PFSK-1 (cell line): Measurements from ENCODE around the gene FOXP3.

Experiments used
- FOXP2 ChIP-seq: optimal IDR thresholded peaks from 2 replicates; pipeline ENCODE3; 2011; ENCODE audit warnings: borderline replicate concordance, control low read depth, inconsistent platforms; ENCODE audit not compliant: insufficient read depth; ENCODE audit errors: extremely low read length, extremely low read depth
- POLR2AphosphoS5 ChIP-seq: IDR thresholded peaks from 2 replicates; pipeline ENCODE4 v1.6.1; 2012; ENCODE audit warnings: low read depth, mild to moderate bottlenecking, control low read depth, low read length, moderate library complexity
- SIN3A ChIP-seq: IDR thresholded peaks from 2 replicates; pipeline ENCODE4 v1.6.1; 2012; ENCODE audit warnings: mild to moderate bottlenecking, low read length, moderate library complexity, borderline replicate concordance; ENCODE audit not compliant: insufficient read depth
- TAF1 ChIP-seq: IDR thresholded peaks from 2 replicates; pipeline ENCODE4 v1.6.1; 2012; ENCODE audit warnings: low read length, control low read depth, borderline replicate concordance; ENCODE audit not compliant: insufficient read depth
- TF ChIP-seq, protein P1 (sequence below), 2 experiments: IDR thresholded peaks; 2 replicates each; pipeline versions ENCODE4 v1.6.1 to v1.8.0; 2011 to 2012; ENCODE audit warnings: low read depth in 2 of 2, low read length in 2 of 2, control low read depth in 1 of 2, inconsistent platforms in 1 of 2, mild to moderate bottlenecking in 1 of 2, moderate library complexity in 1 of 2; ENCODE audit not compliant: insufficient read depth in 1 of 2

- TF ChIP-seq, protein P1, sequence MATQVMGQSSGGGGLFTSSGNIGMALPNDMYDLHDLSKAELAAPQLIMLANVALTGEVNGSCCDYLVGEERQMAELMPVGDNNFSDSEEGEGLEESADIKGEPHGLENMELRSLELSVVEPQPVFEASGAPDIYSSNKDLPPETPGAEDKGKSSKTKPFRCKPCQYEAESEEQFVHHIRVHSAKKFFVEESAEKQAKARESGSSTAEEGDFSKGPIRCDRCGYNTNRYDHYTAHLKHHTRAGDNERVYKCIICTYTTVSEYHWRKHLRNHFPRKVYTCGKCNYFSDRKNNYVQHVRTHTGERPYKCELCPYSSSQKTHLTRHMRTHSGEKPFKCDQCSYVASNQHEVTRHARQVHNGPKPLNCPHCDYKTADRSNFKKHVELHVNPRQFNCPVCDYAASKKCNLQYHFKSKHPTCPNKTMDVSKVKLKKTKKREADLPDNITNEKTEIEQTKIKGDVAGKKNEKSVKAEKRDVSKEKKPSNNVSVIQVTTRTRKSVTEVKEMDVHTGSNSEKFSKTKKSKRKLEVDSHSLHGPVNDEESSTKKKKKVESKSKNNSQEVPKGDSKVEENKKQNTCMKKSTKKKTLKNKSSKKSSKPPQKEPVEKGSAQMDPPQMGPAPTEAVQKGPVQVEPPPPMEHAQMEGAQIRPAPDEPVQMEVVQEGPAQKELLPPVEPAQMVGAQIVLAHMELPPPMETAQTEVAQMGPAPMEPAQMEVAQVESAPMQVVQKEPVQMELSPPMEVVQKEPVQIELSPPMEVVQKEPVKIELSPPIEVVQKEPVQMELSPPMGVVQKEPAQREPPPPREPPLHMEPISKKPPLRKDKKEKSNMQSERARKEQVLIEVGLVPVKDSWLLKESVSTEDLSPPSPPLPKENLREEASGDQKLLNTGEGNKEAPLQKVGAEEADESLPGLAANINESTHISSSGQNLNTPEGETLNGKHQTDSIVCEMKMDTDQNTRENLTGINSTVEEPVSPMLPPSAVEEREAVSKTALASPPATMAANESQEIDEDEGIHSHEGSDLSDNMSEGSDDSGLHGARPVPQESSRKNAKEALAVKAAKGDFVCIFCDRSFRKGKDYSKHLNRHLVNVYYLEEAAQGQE (IDR thresholded peaks at IDR 0.05; ENCODE audit: insufficient read depth in 1 of 2, low read depth in 2 of 2, low read length in 2 of 2), result no peak
- no peak for TF ChIP-seq POLR2AphosphoS5
- no peak for TF ChIP-seq TAF1
- TF ChIP-seq SIN3A, result no peak
- no peak for TF ChIP-seq FOXP2
Measured at GRCh38 chrX:49208399-49208798, 56.1 kb downstream of the FOXP3 start.
